ENCODE data around the gene C9orf50. TPM values are rescaled to one million over a fixed set of nuclear protein-coding genes. Genes with fewer than 3 reads are reported as not detected.
A peak's percentile ranks its signal among the peaks of the same experiment; 100 is the strongest.

The C9orf50 gene
- total RNA-seq, 1 donor from 2014 or later: not detected

DNA sequence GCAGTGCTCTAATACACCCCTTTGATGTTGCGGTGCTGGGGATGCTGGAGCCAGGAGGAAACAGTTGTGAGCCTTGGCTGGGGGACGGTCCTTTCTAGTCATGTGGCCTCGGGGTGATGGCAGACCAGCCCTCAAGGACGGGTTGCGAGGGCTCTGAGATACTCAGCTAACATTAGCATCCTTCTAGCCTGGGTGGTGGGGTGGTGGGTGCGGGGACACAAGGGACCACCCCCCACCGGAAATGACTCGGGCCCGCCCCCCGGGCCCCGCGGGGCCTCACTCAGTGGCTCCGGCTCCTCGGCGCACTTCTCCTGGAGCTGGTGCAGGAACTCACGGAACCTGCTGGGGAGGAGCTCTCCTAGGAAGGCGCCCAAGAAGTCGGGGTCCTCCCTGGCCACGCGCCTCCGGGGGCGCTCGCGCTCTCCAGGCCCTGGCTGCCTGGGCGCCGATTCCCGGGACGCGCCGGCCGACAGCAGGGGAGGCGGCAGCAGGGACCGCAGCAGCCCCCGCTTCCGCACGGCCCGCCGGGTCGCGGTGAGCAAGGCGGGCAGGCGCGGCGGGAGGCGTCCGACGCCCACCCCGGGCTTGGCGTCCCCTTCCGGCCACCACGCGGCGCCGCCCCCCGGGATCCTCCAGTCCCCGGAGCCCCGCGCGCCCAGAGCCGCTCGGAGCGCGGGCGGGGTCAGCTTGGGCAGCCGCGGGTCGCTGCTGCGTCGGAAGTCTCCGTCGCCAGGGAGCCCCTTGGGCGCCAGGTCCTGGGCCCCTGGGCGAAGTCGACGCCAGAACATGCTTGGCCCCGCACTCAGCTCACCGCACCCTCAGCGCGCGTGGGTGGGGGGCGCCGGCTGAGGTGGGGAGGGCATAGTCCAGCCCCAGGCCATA lies 873 bp downstream of the C9orf50 start:
- peak overlapping the region; percentile 32 for H3K4me3 Mint-ChIP-seq (ENCODE audit: unreplicated experiment)
- no peak overlapping the region for H3K27ac Mint-ChIP-seq (ENCODE audit: unreplicated experiment)
- H3K4me1 Mint-ChIP-seq (ENCODE audit: unreplicated experiment): peaks cover 14% of the 10 kb centered on the region
- peak; percentile 38 for TF ChIP-seq CTCF (IDR thresholded peaks at IDR 0.05)
- H3K27me3 Mint-ChIP-seq (ENCODE audit: unreplicated experiment): no peaks in the 10 kb centered on the region
- DNase-seq (ENCODE audit: extremely low spot score, unreplicated experiment): no peak
- H3K9me3 Mint-ChIP-seq (ENCODE audit: unreplicated experiment): no peaks in the 10 kb centered on the region
- no peaks in the 10 kb centered on the region for H3K36me3 Mint-ChIP-seq (ENCODE audit: unreplicated experiment)

GRCh38 chr9:129617167-129617566 lies 3.7 kb downstream of the C9orf50 start:
- H3K4me1 Mint-ChIP-seq (ENCODE audit: unreplicated experiment): peaks cover 20% of the 10 kb centered on the region
- peak; percentile 55 for TF ChIP-seq CTCF (IDR thresholded peaks at IDR 0.05)
- H3K27ac Mint-ChIP-seq (ENCODE audit: unreplicated experiment): peak overlapping the region; percentile 5
- H3K27me3 Mint-ChIP-seq (ENCODE audit: unreplicated experiment): no peaks in the 10 kb centered on the region
- no peaks in the 10 kb centered on the region for H3K36me3 Mint-ChIP-seq (ENCODE audit: unreplicated experiment)
- H3K9me3 Mint-ChIP-seq (ENCODE audit: unreplicated experiment): no peaks in the 10 kb centered on the region
- H3K4me3 Mint-ChIP-seq (ENCODE audit: unreplicated experiment): no peak overlapping the region
- no peak for DNase-seq (ENCODE audit: extremely low spot score, unreplicated experiment)

DNA sequence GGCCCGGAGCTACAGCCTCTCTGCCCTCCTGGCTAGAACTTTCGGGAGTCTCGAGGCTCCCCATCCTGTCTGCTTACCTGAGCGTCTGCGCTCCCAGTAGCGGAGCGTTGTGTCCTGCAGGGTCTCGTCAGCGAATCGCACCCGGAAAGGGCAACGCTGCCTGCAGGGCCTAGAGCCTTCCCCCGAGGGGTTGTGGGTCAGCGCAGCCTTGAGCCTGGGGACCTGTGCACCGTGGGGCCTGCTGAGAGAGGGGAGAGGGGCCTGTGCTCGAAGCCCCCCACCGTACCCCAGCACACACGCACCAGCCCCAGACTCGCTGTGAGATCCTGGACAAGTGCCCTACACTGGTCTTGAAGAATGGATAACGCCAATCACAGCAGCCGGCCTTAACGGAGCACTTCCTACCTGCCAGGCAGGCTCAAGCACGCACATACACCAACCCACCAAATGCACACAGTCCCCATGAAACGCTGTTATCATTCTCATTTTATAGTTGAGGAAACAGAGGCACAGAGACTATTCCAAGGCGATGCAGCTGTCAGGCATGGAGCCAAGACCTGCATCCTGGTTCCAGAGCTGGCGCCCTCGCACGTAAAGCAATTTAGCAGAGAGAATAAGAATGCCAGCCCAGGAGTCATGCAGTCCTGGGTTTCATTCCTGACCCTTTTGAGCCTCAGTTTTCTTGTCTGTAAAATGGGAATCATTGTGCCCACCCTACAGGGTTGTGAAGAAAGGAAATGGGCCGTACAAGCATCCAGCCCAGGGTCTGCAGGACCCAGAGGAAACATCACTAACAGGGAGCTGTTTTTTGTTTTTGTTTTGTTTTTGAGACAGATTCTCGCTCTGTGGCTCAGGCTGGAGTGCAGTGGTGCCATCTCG lies 5.3 kb downstream of the C9orf50 start:
- Mint-ChIP-seq H3K4me1 (ENCODE audit: unreplicated experiment) (peaks cover 28% of the 10 kb centered on the region), H3K27ac (ENCODE audit: unreplicated experiment) (no peak overlapping the region), H3K36me3 (ENCODE audit: unreplicated experiment) (no peaks in the 10 kb centered on the region), H3K27me3 (ENCODE audit: unreplicated experiment) (no peaks in the 10 kb centered on the region), H3K9me3 (ENCODE audit: unreplicated experiment) (no peaks in the 10 kb centered on the region), H3K4me3 (ENCODE audit: unreplicated experiment) (no peak overlapping the region)
- DNase-seq (ENCODE audit: extremely low spot score, unreplicated experiment): no peak
- no peak for TF ChIP-seq CTCF (IDR thresholded peaks at IDR 0.05)

- Mint-ChIP-seq H3K27ac (ENCODE audit: unreplicated experiment) (no peak overlapping the region), H3K9me3 (ENCODE audit: unreplicated experiment) (no peaks in the 10 kb centered on the region), H3K36me3 (ENCODE audit: unreplicated experiment) (no peaks in the 10 kb centered on the region), H3K4me3 (ENCODE audit: unreplicated experiment) (no peak overlapping the region), H3K27me3 (ENCODE audit: unreplicated experiment) (no peaks in the 10 kb centered on the region), H3K4me1 (ENCODE audit: unreplicated experiment) (peaks cover 29% of the 10 kb centered on the region)
- DNase-seq (ENCODE audit: extremely low spot score, unreplicated experiment): no peak
- no peak for TF ChIP-seq CTCF (IDR thresholded peaks at IDR 0.05)
Observed at GRCh38 chr9:129614932-129615331, 6.0 kb downstream of the C9orf50 start.
